ENCODE results near the gene RAP1GDS1. TPM values are rescaled to one million over a fixed set of nuclear protein-coding genes. Genes with fewer than 3 reads are reported as not detected.

The RAP1GDS1 gene
- total and polyA plus RNA-seq, 4 donors: 11.2 to 19.4 (median 16.0) TPM

DNA sequence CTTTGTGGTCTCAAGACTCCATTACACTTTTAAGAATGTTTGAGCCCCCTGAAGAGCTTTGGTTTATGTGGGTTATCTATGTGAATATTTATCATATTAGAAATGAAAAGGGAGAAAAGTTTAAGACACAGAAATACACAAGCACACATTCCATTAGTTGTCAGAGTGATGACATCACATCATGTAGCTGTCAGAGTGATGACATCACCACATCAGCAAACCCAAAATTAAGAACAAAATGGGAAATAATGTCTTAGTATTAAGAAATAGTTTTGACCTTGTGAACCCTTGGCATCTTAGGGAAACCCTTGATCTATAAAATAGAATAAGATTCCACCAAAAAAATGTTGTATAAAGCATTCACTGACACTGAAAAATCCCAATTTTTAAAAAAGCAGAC is 201.3 kb downstream of the RAP1GDS1 start:
- no peaks in the 10 kb centered on the region for H3K27me3 ChIP-seq (ENCODE audit: control insufficient read depth in 4 of 4, insufficient read depth in 4 of 4, low read length in 3 of 4)
- H3K4me1 ChIP-seq (ENCODE audit: control insufficient read depth in 4 of 4, insufficient read depth in 4 of 4, low read length in 3 of 4): no peaks in the 10 kb centered on the region
- no peak overlapping the region for H3K27ac ChIP-seq (ENCODE audit: low read depth in 1 of 2, low read length in 2 of 2)
- DNase-seq (ENCODE audit: low spot score): no peak
- H3K4me3 ChIP-seq (ENCODE audit: low read depth in 1 of 3, low read length in 3 of 3): no peak overlapping the region
- peaks cover 0 to 2% (median 0%) of the 10 kb centered on the region in 4 donors for H3K9me3 ChIP-seq (ENCODE audit: control insufficient read depth in 4 of 4, low read length in 3 of 4)
- peaks cover 0 to 2% (median 0%) of the 10 kb centered on the region in 4 donors for H3K36me3 ChIP-seq (ENCODE audit: control insufficient read depth in 4 of 4, insufficient read depth in 3 of 4, low read depth in 1 of 4, low read length in 3 of 4)
- TF ChIP-seq YY1 (IDR thresholded peaks at IDR 0.05) (no peak), FOXA2 (IDR thresholded peaks at IDR 0.05) (no peak), RXRA (IDR thresholded peaks at IDR 0.05) (no peak), JUND (IDR thresholded peaks at IDR 0.05) (no peak), NR2F2 (IDR thresholded peaks at IDR 0.05) (no peak), RAD21 (IDR thresholded peaks at IDR 0.05) (no peak)
- TF ChIP-seq, protein P1, sequence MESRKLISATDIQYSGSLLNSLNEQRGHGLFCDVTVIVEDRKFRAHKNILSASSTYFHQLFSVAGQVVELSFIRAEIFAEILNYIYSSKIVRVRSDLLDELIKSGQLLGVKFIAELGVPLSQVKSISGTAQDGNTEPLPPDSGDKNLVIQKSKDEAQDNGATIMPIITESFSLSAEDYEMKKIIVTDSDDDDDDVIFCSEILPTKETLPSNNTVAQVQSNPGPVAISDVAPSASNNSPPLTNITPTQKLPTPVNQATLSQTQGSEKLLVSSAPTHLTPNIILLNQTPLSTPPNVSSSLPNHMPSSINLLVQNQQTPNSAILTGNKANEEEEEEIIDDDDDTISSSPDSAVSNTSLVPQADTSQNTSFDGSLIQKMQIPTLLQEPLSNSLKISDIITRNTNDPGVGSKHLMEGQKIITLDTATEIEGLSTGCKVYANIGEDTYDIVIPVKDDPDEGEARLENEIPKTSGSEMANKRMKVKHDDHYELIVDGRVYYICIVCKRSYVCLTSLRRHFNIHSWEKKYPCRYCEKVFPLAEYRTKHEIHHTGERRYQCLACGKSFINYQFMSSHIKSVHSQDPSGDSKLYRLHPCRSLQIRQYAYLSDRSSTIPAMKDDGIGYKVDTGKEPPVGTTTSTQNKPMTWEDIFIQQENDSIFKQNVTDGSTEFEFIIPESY (IDR thresholded peaks at IDR 0.05): no peak
- TF ChIP-seq, protein P2, sequence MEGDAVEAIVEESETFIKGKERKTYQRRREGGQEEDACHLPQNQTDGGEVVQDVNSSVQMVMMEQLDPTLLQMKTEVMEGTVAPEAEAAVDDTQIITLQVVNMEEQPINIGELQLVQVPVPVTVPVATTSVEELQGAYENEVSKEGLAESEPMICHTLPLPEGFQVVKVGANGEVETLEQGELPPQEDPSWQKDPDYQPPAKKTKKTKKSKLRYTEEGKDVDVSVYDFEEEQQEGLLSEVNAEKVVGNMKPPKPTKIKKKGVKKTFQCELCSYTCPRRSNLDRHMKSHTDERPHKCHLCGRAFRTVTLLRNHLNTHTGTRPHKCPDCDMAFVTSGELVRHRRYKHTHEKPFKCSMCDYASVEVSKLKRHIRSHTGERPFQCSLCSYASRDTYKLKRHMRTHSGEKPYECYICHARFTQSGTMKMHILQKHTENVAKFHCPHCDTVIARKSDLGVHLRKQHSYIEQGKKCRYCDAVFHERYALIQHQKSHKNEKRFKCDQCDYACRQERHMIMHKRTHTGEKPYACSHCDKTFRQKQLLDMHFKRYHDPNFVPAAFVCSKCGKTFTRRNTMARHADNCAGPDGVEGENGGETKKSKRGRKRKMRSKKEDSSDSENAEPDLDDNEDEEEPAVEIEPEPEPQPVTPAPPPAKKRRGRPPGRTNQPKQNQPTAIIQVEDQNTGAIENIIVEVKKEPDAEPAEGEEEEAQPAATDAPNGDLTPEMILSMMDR (IDR thresholded peaks at IDR 0.05; ENCODE audit: low read depth, low read length, missing input control): no peak
- TF ChIP-seq, protein P3, sequence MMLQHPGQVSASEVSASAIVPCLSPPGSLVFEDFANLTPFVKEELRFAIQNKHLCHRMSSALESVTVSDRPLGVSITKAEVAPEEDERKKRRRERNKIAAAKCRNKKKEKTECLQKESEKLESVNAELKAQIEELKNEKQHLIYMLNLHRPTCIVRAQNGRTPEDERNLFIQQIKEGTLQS (IDR thresholded peaks at IDR 0.05): no peak
- no peak overlapping the region for H3K9ac ChIP-seq (ENCODE audit: low read depth in 1 of 2, low read length in 2 of 2)

DNA sequence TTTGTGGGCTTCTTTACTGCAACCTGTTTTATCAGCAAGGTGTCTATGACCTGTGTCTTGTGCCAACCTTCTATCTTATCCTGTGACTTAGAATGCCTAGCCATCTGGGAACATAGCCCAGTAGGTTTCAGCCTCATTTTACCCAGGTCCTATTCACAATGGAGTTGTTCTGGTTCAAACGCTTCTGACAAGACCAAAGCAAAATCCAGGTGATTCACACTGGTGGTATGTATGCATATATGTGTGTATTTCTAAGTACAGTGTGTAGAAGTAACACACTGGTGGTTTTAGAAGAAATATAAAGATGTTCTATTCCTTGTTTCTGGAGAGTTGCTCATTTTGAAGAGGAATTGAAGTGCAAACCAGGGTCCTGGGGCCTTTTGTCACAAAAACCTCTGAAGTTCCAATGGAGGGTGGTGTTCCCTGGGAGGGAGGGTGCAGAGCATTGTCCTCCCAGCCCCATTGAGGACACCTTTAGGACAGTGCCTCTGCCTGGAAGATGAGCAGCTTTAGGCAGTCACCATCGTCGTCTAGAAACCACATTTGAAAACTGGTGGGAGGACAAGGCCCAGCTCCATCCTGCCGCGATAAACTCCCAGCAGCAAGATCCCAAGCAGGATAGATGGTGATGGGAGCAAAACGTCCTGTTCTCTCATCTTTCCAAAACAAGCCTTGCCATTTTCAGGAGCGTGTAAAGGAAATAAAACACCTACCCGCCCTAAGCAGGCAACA is 205.8 kb downstream of the RAP1GDS1 start:
- DNase-seq (ENCODE audit: low spot score): no peak
- H3K4me1 ChIP-seq (ENCODE audit: control insufficient read depth in 4 of 4, insufficient read depth in 4 of 4, low read length in 3 of 4): peaks cover 0 to 6% (median 1%) of the 10 kb centered on the region in 4 donors
- no peak overlapping the region for H3K9ac ChIP-seq (ENCODE audit: low read depth in 1 of 2, low read length in 2 of 2)
- no peak for TF ChIP-seq FOXA2 (IDR thresholded peaks at IDR 0.05)
- TF ChIP-seq, protein P4, sequence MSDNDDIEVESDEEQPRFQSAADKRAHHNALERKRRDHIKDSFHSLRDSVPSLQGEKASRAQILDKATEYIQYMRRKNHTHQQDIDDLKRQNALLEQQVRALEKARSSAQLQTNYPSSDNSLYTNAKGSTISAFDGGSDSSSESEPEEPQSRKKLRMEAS (IDR thresholded peaks at IDR 0.05): no peak
- no peak for TF ChIP-seq HNF4G (IDR thresholded peaks at IDR 0.05)
- no peak for TF ChIP-seq EGR1 (IDR thresholded peaks at IDR 0.05; ENCODE audit: low read depth in 2 of 2)
- TF ChIP-seq, protein P2 (IDR thresholded peaks at IDR 0.05; ENCODE audit: low read depth, low read length, missing input control): no peak
- no peak overlapping the region for H3K27ac ChIP-seq (ENCODE audit: low read depth in 1 of 2, low read length in 2 of 2)
- H3K4me3 ChIP-seq (ENCODE audit: low read depth in 1 of 3, low read length in 3 of 3): no peak overlapping the region
- no peaks in the 10 kb centered on the region for H3K27me3 ChIP-seq (ENCODE audit: control insufficient read depth in 4 of 4, insufficient read depth in 4 of 4, low read length in 3 of 4)
- WGBS: 38% methylated on average over 8 of the region's 8 CpGs
- peaks cover 0 to 2% (median 0%) of the 10 kb centered on the region in 4 donors for H3K36me3 ChIP-seq (ENCODE audit: control insufficient read depth in 4 of 4, insufficient read depth in 3 of 4, low read depth in 1 of 4, low read length in 3 of 4)
- H3K9me3 ChIP-seq (ENCODE audit: control insufficient read depth in 4 of 4, low read length in 3 of 4): no peaks in the 10 kb centered on the region
